MM.1S (cell line): Measurements from ENCODE around the gene SEMA4D.

Experiments
- EZH2 ChIP-seq: fragments of 300-600 bp; sonication (generic); optimal IDR thresholded peaks from 2 replicates; pipeline ENCODE3; 2017; ENCODE audit warnings: low read depth, mild to moderate bottlenecking, antibody characterized with exemption, low read length, mixed read lengths
- EZH2phosphoT487 ChIP-seq: fragments of 300-600 bp; sonication (generic); IDR thresholded peaks from 2 replicates; pipeline ENCODE4 v1.6.1; 2018; ENCODE audit warnings: antibody characterized with exemption, low read length
- TF ChIP-seq, protein P1 (sequence below): fragments of 300-600 bp; sonication (generic); IDR thresholded peaks from 2 replicates; pipeline ENCODE4 v1.5.1; 2016; ENCODE audit warnings: antibody characterized with exemption, low read length, mixed read lengths

DNA sequence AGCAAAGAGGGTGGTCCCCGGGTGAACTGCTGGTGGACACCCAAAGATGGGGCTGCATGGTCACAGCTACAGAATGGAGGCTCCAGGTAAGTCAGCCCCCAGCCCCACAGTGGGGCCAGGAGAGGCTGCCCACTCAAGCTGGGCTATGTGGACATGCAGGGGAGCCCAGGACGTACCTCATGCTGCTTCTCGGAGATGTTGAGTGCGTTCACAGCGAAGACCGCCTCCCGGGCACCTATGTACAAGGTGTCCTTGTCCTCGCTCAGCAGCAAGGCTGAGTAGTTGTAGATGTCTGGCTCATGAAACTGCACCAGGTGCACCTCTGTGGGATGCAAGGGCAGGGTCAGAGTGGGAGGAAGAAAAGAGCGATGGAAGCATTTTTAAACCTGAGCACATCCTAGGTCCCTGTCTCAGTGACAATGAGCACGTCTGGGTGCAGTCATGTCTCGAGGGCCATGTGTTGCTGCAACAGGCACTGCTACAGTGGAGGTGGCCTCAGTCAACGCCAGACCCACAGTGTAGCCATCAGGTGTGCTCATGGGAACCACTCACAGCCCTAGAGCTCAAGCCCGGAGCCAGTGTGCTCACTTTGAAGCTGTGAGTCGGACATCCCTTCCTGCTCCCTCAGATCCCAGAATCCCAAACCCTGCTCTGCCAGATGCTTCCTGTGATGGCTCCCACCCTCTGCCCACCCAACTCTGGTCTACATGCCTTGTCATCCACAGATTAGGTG, 95.1 kb downstream of the SEMA4D start:
- TF ChIP-seq, protein P1, sequence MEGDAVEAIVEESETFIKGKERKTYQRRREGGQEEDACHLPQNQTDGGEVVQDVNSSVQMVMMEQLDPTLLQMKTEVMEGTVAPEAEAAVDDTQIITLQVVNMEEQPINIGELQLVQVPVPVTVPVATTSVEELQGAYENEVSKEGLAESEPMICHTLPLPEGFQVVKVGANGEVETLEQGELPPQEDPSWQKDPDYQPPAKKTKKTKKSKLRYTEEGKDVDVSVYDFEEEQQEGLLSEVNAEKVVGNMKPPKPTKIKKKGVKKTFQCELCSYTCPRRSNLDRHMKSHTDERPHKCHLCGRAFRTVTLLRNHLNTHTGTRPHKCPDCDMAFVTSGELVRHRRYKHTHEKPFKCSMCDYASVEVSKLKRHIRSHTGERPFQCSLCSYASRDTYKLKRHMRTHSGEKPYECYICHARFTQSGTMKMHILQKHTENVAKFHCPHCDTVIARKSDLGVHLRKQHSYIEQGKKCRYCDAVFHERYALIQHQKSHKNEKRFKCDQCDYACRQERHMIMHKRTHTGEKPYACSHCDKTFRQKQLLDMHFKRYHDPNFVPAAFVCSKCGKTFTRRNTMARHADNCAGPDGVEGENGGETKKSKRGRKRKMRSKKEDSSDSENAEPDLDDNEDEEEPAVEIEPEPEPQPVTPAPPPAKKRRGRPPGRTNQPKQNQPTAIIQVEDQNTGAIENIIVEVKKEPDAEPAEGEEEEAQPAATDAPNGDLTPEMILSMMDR = no peak
- TF ChIP-seq EZH2 (no peak), EZH2phosphoT487 (no peak)
